ENCODE results near the gene FAM89A. TPM values are rescaled to one million over a fixed set of nuclear protein-coding genes. Genes with fewer than 3 reads are reported as not detected.
A peak's percentile ranks its signal among the peaks of the same experiment; 100 is the strongest.

FAM89A gene
- total and polyA plus RNA-seq, 2 of the 13 experiments (the other 11 are each of a cell fraction or from before 2014, with no cell fraction given) = 0.35 to 0.44 TPM

- TF ChIP-seq ZNF280D (CRISPR knock-in tag; IDR thresholded peaks at IDR 0.05) = peak; percentile 67; the same call in 1 of the 2 replicates
- TF ChIP-seq ZSCAN21 (CRISPR knock-in tag; IDR thresholded peaks at IDR 0.05; ENCODE audit: borderline replicate concordance) = no peak; the same call in 1 of the 2 replicates
- no peak for TF ChIP-seq ZNF326 (CRISPR knock-in tag; IDR thresholded peaks at IDR 0.05; ENCODE audit: borderline replicate concordance)
- no peak for TF ChIP-seq ZNF713 (CRISPR knock-in tag; IDR thresholded peaks at IDR 0.05)
- TF ChIP-seq AHR (CRISPR knock-in tag; IDR thresholded peaks at IDR 0.05) = 0 out of 2 replicates have a peak, but pooled peaks have one; percentile 76
- TF ChIP-seq HNRNPH1 (optimal IDR thresholded peaks at IDR 0.05; ENCODE audit: low read depth, low read length) = no peak
- peak; percentile 68 for TF ChIP-seq ZBTB25 (CRISPR knock-in tag; IDR thresholded peaks at IDR 0.05)
- no peak for TF ChIP-seq SOX13 (IDR thresholded peaks at IDR 0.05)
- TF ChIP-seq SOX13 (CRISPR knock-in tag; conservative IDR thresholded peaks at IDR 0.05 in 1 of 2, IDR thresholded peaks at IDR 0.05 in 1 of 2) = no peak; a peak in 1 of 4 replicates
- TF ChIP-seq ARHGAP35 (CRISPR knock-in tag; IDR thresholded peaks at IDR 0.05; ENCODE audit: borderline replicate concordance) = no peak
- peak; percentile 96 for TF ChIP-seq ELF4 (CRISPR knock-in tag; IDR thresholded peaks at IDR 0.05; ENCODE audit: borderline replicate concordance)
- no peak for TF ChIP-seq GFI1 (CRISPR knock-in tag; IDR thresholded peaks at IDR 0.05; ENCODE audit: borderline replicate concordance)
- TF ChIP-seq ZNF101 (CRISPR knock-in tag; IDR thresholded peaks at IDR 0.05; ENCODE audit: borderline replicate concordance, low read depth) = no peak
- TF ChIP-seq ZNF619 (CRISPR knock-in tag; IDR thresholded peaks at IDR 0.05) = 0 out of 2 replicates have a peak, but pooled peaks have one; percentile 80
- TF ChIP-seq MXD1 (CRISPR knock-in tag; IDR thresholded peaks at IDR 0.05) = peak; percentile 64; the same call in 1 of the 2 replicates
- TF ChIP-seq ZNF10 (CRISPR knock-in tag; IDR thresholded peaks at IDR 0.05; ENCODE audit: borderline replicate concordance, low read depth) = no peak
- no peak for TF ChIP-seq HNF4G (IDR thresholded peaks at IDR 0.05; ENCODE audit: borderline replicate concordance, low read depth, low read length)
- no peak for TF ChIP-seq HNF4G (CRISPR knock-in tag; IDR thresholded peaks at IDR 0.05; ENCODE audit: borderline replicate concordance, low read depth)
- peak; percentile 76 for TF ChIP-seq SALL1 (CRISPR knock-in tag; IDR thresholded peaks at IDR 0.05)
These were observed 61.3 kb downstream of the FAM89A start, which contains the start of the genes ARV1 and TTC13 (continued) for GRCh38 chr1:230978491-230979388.

All from HepG2 (cell line).